Body of pancreas (tissue), 4 donors: ENCODE data around the gene TRIP13.

ENCODE experiments used
- CTCF ChIP-seq, 7 experiments: fragments of 450-650 bp in 4 of 7; fragments of 200-600 bp in 3 of 7; sonication (generic) in 3 of 7; IDR thresholded peaks; one replicate each; pipeline ENCODE4 v1.5.1; 2016 to 2019; ENCODE audit warnings: antibody characterized with exemption in 7 of 7
- POLR2A ChIP-seq, 3 donors: fragments of 450-650 bp; IDR thresholded peaks; one replicate each; pipeline ENCODE4 v1.6.1; 2016; ENCODE audit warnings: antibody characterized with exemption in 3 of 3, mild to moderate bottlenecking in 2 of 3

GRCh38 chr5:963673-964531 is 71.2 kb downstream of the TRIP13 start:
- TF ChIP-seq CTCF (IDR thresholded peaks at IDR 0.05), result no peak
- no peak for TF ChIP-seq POLR2A (IDR thresholded peaks at IDR 0.05)
